ENCODE data around the gene FNDC3B. TPM values are rescaled to one million over a fixed set of nuclear protein-coding genes. Genes with fewer than 3 reads are reported as not detected.

The FNDC3B gene
- total RNA-seq, 1 donor from 2014 or later, result 29.5 TPM

GRCh38 chr3:172127929-172128580 lies 88.7 kb downstream of the FNDC3B start:
- no peak overlapping the region for H3K4me3 ChIP-seq
- Mint-ChIP-seq H3K36me3 (peaks cover 49% of the 10 kb centered on the region), H3K4me1 (peaks cover 54% of the 10 kb centered on the region), H3K27ac (peak overlapping the region; percentile 74), H3K9me3 (peaks cover 7% of the 10 kb centered on the region), H3K27me3 (ENCODE audit: insufficient read depth, low read depth) (peaks cover 5% of the 10 kb centered on the region), H3K4me3 (no peak overlapping the region)
- no peak overlapping the region for H3K27ac ChIP-seq
- peaks cover 11% of the 10 kb centered on the region for H3K4me1 ChIP-seq
- no peak overlapping the region for H2AFZ ChIP-seq (replicated peaks)
- peaks cover 62% of the 10 kb centered on the region for H3K79me2 ChIP-seq (ENCODE audit: low read depth)
- H4K20me1 ChIP-seq (ENCODE audit: low read depth), result peaks cover 14% of the 10 kb centered on the region
- no peaks in the 10 kb centered on the region for H3K9me3 ChIP-seq (ENCODE audit: low read depth)
- H3K36me3 ChIP-seq, result no peaks in the 10 kb centered on the region
- no peak overlapping the region for H3K4me2 ChIP-seq
- H3F3A ChIP-seq (ENCODE audit: low read depth), result no peaks in the 10 kb centered on the region
- no peaks in the 10 kb centered on the region for H3K27me3 ChIP-seq
- no peak for TF ChIP-seq EZH2 (IDR thresholded peaks at IDR 0.05)
- no peak for TF ChIP-seq CTCF (IDR thresholded peaks at IDR 0.05)
- no peak for TF ChIP-seq EZH2phosphoT487 (IDR thresholded peaks at IDR 0.05)
- no peak overlapping the region for H3K9ac ChIP-seq
- DNase-seq (ENCODE audit: low spot score), result no peak

GRCh38 chr3:172128858-172129257 lies 89.5 kb downstream of the FNDC3B start:
- peaks cover 62% of the 10 kb centered on the region for H3K79me2 ChIP-seq (ENCODE audit: low read depth)
- H3K27me3 ChIP-seq, result no peaks in the 10 kb centered on the region
- Mint-ChIP-seq H3K9me3 (peaks cover 7% of the 10 kb centered on the region), H3K36me3 (peaks cover 46% of the 10 kb centered on the region), H3K4me1 (peaks cover 54% of the 10 kb centered on the region), H3K4me3 (no peak overlapping the region), H3K27me3 (ENCODE audit: insufficient read depth, low read depth) (peaks cover 5% of the 10 kb centered on the region), H3K27ac (no peak overlapping the region)
- no peak overlapping the region for H3K9ac ChIP-seq
- H3K36me3 ChIP-seq, result no peaks in the 10 kb centered on the region
- no peaks in the 10 kb centered on the region for H3F3A ChIP-seq (ENCODE audit: low read depth)
- peaks cover 14% of the 10 kb centered on the region for H4K20me1 ChIP-seq (ENCODE audit: low read depth)
- no peak overlapping the region for H3K4me3 ChIP-seq
- H2AFZ ChIP-seq (replicated peaks), result no peak overlapping the region
- no peak for DNase-seq (ENCODE audit: low spot score)
- TF ChIP-seq EZH2phosphoT487 (IDR thresholded peaks at IDR 0.05), result no peak
- peaks cover 11% of the 10 kb centered on the region for H3K4me1 ChIP-seq
- H3K9me3 ChIP-seq (ENCODE audit: low read depth), result no peaks in the 10 kb centered on the region
- no peak overlapping the region for H3K27ac ChIP-seq
- no peak overlapping the region for H3K4me2 ChIP-seq

GRCh38 chr3:172129498-172129849 lies 90.1 kb downstream of the FNDC3B start:
- Histone ChIP-seq H3K9me3 (ENCODE audit: low read depth) (no peaks in the 10 kb centered on the region), H4K20me1 (ENCODE audit: low read depth) (peaks cover 14% of the 10 kb centered on the region), H3K4me3 (no peak overlapping the region), H3K27ac (no peak overlapping the region), H3K9ac (no peak overlapping the region), H3K36me3 (no peaks in the 10 kb centered on the region), H3K79me2 (ENCODE audit: low read depth) (peaks cover 62% of the 10 kb centered on the region), H3K4me2 (no peak overlapping the region), H2AFZ (replicated peaks) (no peak overlapping the region), H3K4me1 (peaks cover 11% of the 10 kb centered on the region), H3F3A (ENCODE audit: low read depth) (no peaks in the 10 kb centered on the region), H3K27me3 (no peaks in the 10 kb centered on the region)
- Mint-ChIP-seq H3K27me3 (ENCODE audit: insufficient read depth, low read depth) (peaks cover 2% of the 10 kb centered on the region), H3K9me3 (peaks cover 7% of the 10 kb centered on the region), H3K4me3 (no peak overlapping the region), H3K36me3 (peaks cover 44% of the 10 kb centered on the region), H3K27ac (peak overlapping the region; percentile 8), H3K4me1 (peaks cover 52% of the 10 kb centered on the region)
- no peak for DNase-seq (ENCODE audit: low spot score)
- TF ChIP-seq EZH2phosphoT487 (IDR thresholded peaks at IDR 0.05) (no peak), EZH2 (IDR thresholded peaks at IDR 0.05) (no peak), CTCF (IDR thresholded peaks at IDR 0.05) (no peak)

All from neural progenitor cell (in vitro differentiated cells).